Neuron (in vitro differentiated cells): ENCODE data around the gene TPRKB.
"Not testable (repeated sequence)": the region's sequence is repeated elsewhere in the genome, so short reads cannot be mapped to it uniquely, and the experiment has no call there.

Experiments
- H2AFZ ChIP-seq: one replicate; pipeline ENCODE4 v1.6.1; 2013; ENCODE audit warnings: low read depth, mild to moderate bottlenecking, inconsistent platforms, low read length, moderate library complexity
- H3K27me3 ChIP-seq: one replicate; pipeline ENCODE4 v1.6.1; 2013; ENCODE audit warnings: low read length; ENCODE audit not compliant: insufficient read depth
- H3K36me3 ChIP-seq: one replicate; pipeline ENCODE4 v1.6.1; 2013; ENCODE audit warnings: low read length; ENCODE audit not compliant: insufficient read depth
- H3K4me1 ChIP-seq: one replicate; pipeline ENCODE4 v1.6.1; 2013; ENCODE audit warnings: low read length; ENCODE audit not compliant: insufficient read depth
- H3K4me3 ChIP-seq: 2 replicates; pipeline ENCODE4 v1.5.1; 2013; ENCODE audit warnings: mild to moderate bottlenecking, low read length, moderate library complexity
- H3K9me3 ChIP-seq: one replicate; pipeline ENCODE4 v1.6.1; 2013; ENCODE audit warnings: low read length

Gene TPRKB

GRCh38 chr2:73764945-73765344, 27.8 kb upstream of the TPRKB start:
- no peak overlapping the region for H2AFZ ChIP-seq
- peaks cover 74% of the 10 kb centered on the region for H3K36me3 ChIP-seq
- H3K4me3 ChIP-seq, result no peak overlapping the region
- no peaks in the 10 kb centered on the region for H3K9me3 ChIP-seq
- no peaks in the 10 kb centered on the region for H3K27me3 ChIP-seq
- H3K4me1 ChIP-seq, result no peaks in the 10 kb centered on the region

GRCh38 chr2:73762571-73762970, 25.4 kb upstream of the TPRKB start:
- Histone ChIP-seq H2AFZ (no peak overlapping the region), H3K9me3 (no peaks in the 10 kb centered on the region), H3K36me3 (peaks cover 67% of the 10 kb centered on the region), H3K4me1 (no peaks in the 10 kb centered on the region), H3K4me3 (no peak overlapping the region), H3K27me3 (no peaks in the 10 kb centered on the region)

GRCh38 chr2:73759904-73760303, 22.8 kb upstream of the TPRKB start:
- Histone ChIP-seq H3K4me1 (no peaks in the 10 kb centered on the region), H3K4me3 (no peak overlapping the region), H3K27me3 (no peaks in the 10 kb centered on the region), H3K9me3 (peaks cover 3% of the 10 kb centered on the region), H2AFZ (no peak overlapping the region), H3K36me3 (peaks cover 55% of the 10 kb centered on the region)

GRCh38 chr2:73759285-73759764, 22.2 kb upstream of the TPRKB start:
- no peak overlapping the region for H2AFZ ChIP-seq
- H3K27me3 ChIP-seq, result no peaks in the 10 kb centered on the region
- peaks cover 5% of the 10 kb centered on the region for H3K9me3 ChIP-seq
- H3K36me3 ChIP-seq, result peaks cover 51% of the 10 kb centered on the region
- no peak overlapping the region for H3K4me3 ChIP-seq
- H3K4me1 ChIP-seq, result no peaks in the 10 kb centered on the region

GRCh38 chr2:73754332-73754731, 17.2 kb upstream of the TPRKB start:
- not testable (repeated sequence) for H3K4me3 ChIP-seq, H3K4me1 ChIP-seq, H3K27me3 ChIP-seq, H2AFZ ChIP-seq, H3K9me3 ChIP-seq
- peaks cover 28% of the 10 kb centered on the region for H3K36me3 ChIP-seq

- Histone ChIP-seq H3K4me1 (no peaks in the 10 kb centered on the region), H3K27me3 (no peaks in the 10 kb centered on the region), H3K4me3 (no peak overlapping the region), H3K36me3 (peaks cover 17% of the 10 kb centered on the region), H2AFZ (no peak overlapping the region), H3K9me3 (peaks cover 2% of the 10 kb centered on the region)
Observed at GRCh38 chr2:73749314-73749713, 12.2 kb upstream of the TPRKB start.

GRCh38 chr2:73746877-73747208, 9.7 kb upstream of the TPRKB start:
- peaks cover 15% of the 10 kb centered on the region for H3K36me3 ChIP-seq
- H2AFZ ChIP-seq, result no peak overlapping the region
- H3K9me3 ChIP-seq, result no peaks in the 10 kb centered on the region
- no peaks in the 10 kb centered on the region for H3K27me3 ChIP-seq
- no peak overlapping the region for H3K4me3 ChIP-seq
- no peaks in the 10 kb centered on the region for H3K4me1 ChIP-seq

- H3K4me3 ChIP-seq, result no peak overlapping the region
- no peaks in the 10 kb centered on the region for H3K4me1 ChIP-seq
- H2AFZ ChIP-seq, result no peak overlapping the region
- peaks cover 15% of the 10 kb centered on the region for H3K36me3 ChIP-seq
- H3K9me3 ChIP-seq, result no peaks in the 10 kb centered on the region
- no peaks in the 10 kb centered on the region for H3K27me3 ChIP-seq
Observed at GRCh38 chr2:73746015-73746876, 9.1 kb upstream of the TPRKB start.

- Histone ChIP-seq H3K27me3 (no peaks in the 10 kb centered on the region), H3K9me3 (peaks cover 2% of the 10 kb centered on the region), H3K36me3 (no peaks in the 10 kb centered on the region)
Observed at GRCh38 chr2:73740767-73741166, 3.6 kb upstream of the TPRKB start.

GRCh38 chr2:73739101-73739500, 2.0 kb upstream of the TPRKB start:
- Histone ChIP-seq H2AFZ (no peak overlapping the region), H3K4me3 (no peak overlapping the region), H3K9me3 (peaks cover 2% of the 10 kb centered on the region), H3K27me3 (no peaks in the 10 kb centered on the region), H3K4me1 (peaks cover 11% of the 10 kb centered on the region), H3K36me3 (peaks cover 3% of the 10 kb centered on the region)

More at GRCh38 chr2:73740767-73741166, 3.6 kb upstream of the TPRKB start:
- peaks cover 9% of the 10 kb centered on the region for H3K4me1 ChIP-seq
- H3K4me3 ChIP-seq, result no peak overlapping the region
- H2AFZ ChIP-seq, result no peak overlapping the region

GRCh38 chr2:73736378-73736777, 767 bp downstream of the TPRKB start:
- Histone ChIP-seq H3K4me1 (peaks cover 11% of the 10 kb centered on the region), H3K4me3 (peak overlapping the region; percentile 77), H3K36me3 (peaks cover 22% of the 10 kb centered on the region), H3K27me3 (no peaks in the 10 kb centered on the region), H2AFZ (no peak overlapping the region), H3K9me3 (peaks cover 2% of the 10 kb centered on the region)

- H2AFZ ChIP-seq, result no peak overlapping the region
- peaks cover 2% of the 10 kb centered on the region for H3K4me1 ChIP-seq
- H3K36me3 ChIP-seq, result peaks cover 47% of the 10 kb centered on the region
- no peak overlapping the region for H3K4me3 ChIP-seq
- H3K27me3 ChIP-seq, result no peaks in the 10 kb centered on the region
- H3K9me3 ChIP-seq, result no peaks in the 10 kb centered on the region
Observed at GRCh38 chr2:73730810-73731209, 6.3 kb downstream of the TPRKB start.

- no peaks in the 10 kb centered on the region for H3K4me1 ChIP-seq
- H2AFZ ChIP-seq, result no peak overlapping the region
- H3K9me3 ChIP-seq, result no peaks in the 10 kb centered on the region
- peaks cover 44% of the 10 kb centered on the region for H3K36me3 ChIP-seq
- H3K27me3 ChIP-seq, result no peaks in the 10 kb centered on the region
- no peak overlapping the region for H3K4me3 ChIP-seq
Observed at GRCh38 chr2:73728711-73729110, 8.4 kb downstream of the TPRKB start.

GRCh38 chr2:73728043-73728442, 9.1 kb downstream of the TPRKB start:
- H3K9me3 ChIP-seq, result no peaks in the 10 kb centered on the region
- no peak overlapping the region for H3K4me3 ChIP-seq
- H3K36me3 ChIP-seq, result peaks cover 39% of the 10 kb centered on the region
- no peaks in the 10 kb centered on the region for H3K4me1 ChIP-seq
- no peaks in the 10 kb centered on the region for H3K27me3 ChIP-seq
- no peak overlapping the region for H2AFZ ChIP-seq
